ENCODE data around the gene PMPCA. TPM values are rescaled to one million over a fixed set of nuclear protein-coding genes. Genes with fewer than 3 reads are reported as not detected.

PMPCA gene
- total and polyA plus RNA-seq, 2 of the 13 experiments (the other 11 are each of a cell fraction or from before 2014, with no cell fraction given): 70.2 to 88.4 TPM

GRCh38 chr9:136379401-136379800 is 31.1 kb upstream of the PMPCA start:
- H3K9me3 ChIP-seq (ENCODE audit: low read length): no peaks in the 10 kb centered on the region
- no peak for FAIRE-seq
- H3K79me2 ChIP-seq (ENCODE audit: insufficient read depth, low read length): no peaks in the 10 kb centered on the region
- in situ Hi-C loops (cut with HindIII; ENCODE audit: extremely low pct_ligation_motif_present, low pct_unique_long_range_greater_than_20kb): no loop called here
- ATAC-seq: no peak
- BruUV-seq (replicated peaks): no TSS peak
- ChIA-PET POLR2A (no interaction called here), CTCF (ENCODE audit: low intra/inter-chr PET ratio, low total read pairs) (no interaction called here)
- no peaks in the 10 kb centered on the region for H3K27me3 ChIP-seq (ENCODE audit: control insufficient read depth in 1 of 2, insufficient read depth in 2 of 2, low read length in 2 of 2)
- H2AFZ ChIP-seq (ENCODE audit: low read length): no peak overlapping the region
- peaks cover 20 to 32% of the 10 kb centered on the region in 2 experiments; a peak in 3 of 5 replicates for H3K36me3 ChIP-seq (replicated peaks in 1 of 2; ENCODE audit: control insufficient read depth in 1 of 2, insufficient read depth in 2 of 2, low read length in 2 of 2)
- H3K9ac ChIP-seq (ENCODE audit: insufficient read depth, low read depth, low read length): no peak overlapping the region
- H3K4me1 ChIP-seq (ENCODE audit: insufficient read depth, low read length): 0 out of 2 replicates have a peak, but pooled peaks cover 7% of the 10 kb centered on the region
- no peak for DNase-seq (ENCODE audit: low spot score)
- no peak overlapping the region for H3K27ac ChIP-seq (ENCODE audit: extremely low read length, insufficient read depth, low read length)
- TF ChIP-seq MZF1 (CRISPR knock-in tag; IDR thresholded peaks at IDR 0.05; ENCODE audit: borderline replicate concordance): no peak
- TF ChIP-seq RELA (CRISPR knock-in tag; IDR thresholded peaks at IDR 0.05): no peak
- TF ChIP-seq CREBL2 (CRISPR knock-in tag; IDR thresholded peaks at IDR 0.05; ENCODE audit: borderline replicate concordance): no peak
- no peak for TF ChIP-seq ZNF256 (CRISPR knock-in tag; conservative IDR thresholded peaks at IDR 0.05)
- no peak for TF ChIP-seq ZNF350 (CRISPR knock-in tag; IDR thresholded peaks at IDR 0.05; ENCODE audit: borderline replicate concordance, low read depth)
- TF ChIP-seq ZNF414 (CRISPR knock-in tag; IDR thresholded peaks at IDR 0.05): no peak
- no peak for TF ChIP-seq ELF4 (CRISPR knock-in tag; IDR thresholded peaks at IDR 0.05; ENCODE audit: borderline replicate concordance)
- no peak for TF ChIP-seq ZNF788 (CRISPR knock-in tag; IDR thresholded peaks at IDR 0.05; ENCODE audit: borderline replicate concordance)
- TF ChIP-seq ZNF674 (CRISPR knock-in tag; IDR thresholded peaks at IDR 0.05; ENCODE audit: low read depth): no peak
- TF ChIP-seq RNF219 (CRISPR knock-in tag; IDR thresholded peaks at IDR 0.05): no peak
- intact Hi-C loops (cut with micrococcal nuclease; ENCODE audit: unreplicated experiment): no loop called here
- H4K20me1 ChIP-seq (ENCODE audit: insufficient read depth, low read length): no peaks in the 10 kb centered on the region
- no peak overlapping the region for H3K4me2 ChIP-seq (ENCODE audit: low read depth, low read length)
- 90% methylated on average over 2 of the region's 11 CpGs for WGBS (ENCODE audit: low lambda C conversion rate)
- H3K4me3 ChIP-seq (replicated peaks in 1 of 3; ENCODE audit: insufficient read depth in 1 of 3, low read depth in 2 of 3, low read length in 3 of 3): no peak overlapping the region

Data from HepG2 (cell line).